Stimulated activated CD4-positive, alpha-beta T cell treated with anti-CD3 and anti-CD28 coated beads, TNF-alpha, amount 100 ng/mL, for 24 hours (primary cell): Measurements from ENCODE around the gene KLC4.

Source experiments
- DNase-seq, 3 experiments: peaks; one replicate each; pipeline ENCODE4 v3.0.0-alpha.2; 2020; ENCODE audit warnings: low read depth in 3 of 3

KLC4 gene

DNA sequence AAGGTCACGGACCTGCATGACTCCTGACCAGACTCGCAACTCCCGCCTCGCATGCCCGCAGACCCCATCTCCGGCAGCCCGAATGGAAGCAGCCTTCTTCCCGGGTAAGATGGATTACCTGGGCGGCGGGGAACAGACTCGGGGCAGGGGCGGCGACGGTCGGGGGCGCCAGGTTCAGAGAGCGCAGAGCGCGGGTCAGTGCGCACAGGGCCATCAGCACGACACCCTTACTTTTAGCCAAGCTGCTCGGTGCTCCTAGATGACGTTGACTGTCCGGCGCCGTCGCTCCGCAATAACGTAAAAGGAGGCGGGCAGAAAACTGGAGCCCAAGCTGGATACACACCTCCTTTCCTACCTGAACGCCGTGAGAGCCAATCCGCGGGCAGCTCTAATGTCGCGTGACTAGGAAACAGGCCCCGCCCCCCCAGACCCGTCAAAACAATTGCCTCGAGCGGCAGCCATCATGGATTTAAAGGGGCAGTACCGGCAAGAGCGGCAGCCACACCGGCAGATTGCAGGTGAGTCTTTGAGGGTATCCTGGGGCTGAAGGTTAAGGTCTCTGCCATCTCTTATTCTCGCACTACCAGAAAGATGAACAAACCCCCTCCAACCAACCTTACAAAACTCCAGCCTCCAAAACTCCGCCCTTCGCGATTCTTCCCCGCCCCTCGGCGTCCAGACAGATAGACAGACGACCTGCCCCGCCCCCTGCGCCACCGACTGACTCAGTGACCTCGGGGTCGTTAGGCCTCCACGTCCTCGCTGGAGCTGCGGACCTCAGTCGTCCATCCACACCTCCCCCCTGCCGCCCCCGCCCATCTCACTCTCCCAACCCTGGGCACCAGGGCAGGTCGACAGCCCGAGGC is at the start of gene KLC4, which contains the start of gene MRPL2:
Gene KLC4, plus strand, starts transcription at position 464 of the 866 bp plus-strand sequence. CDS start 1,705 bp downstream, outside the sequence.
Gene MRPL2, minus strand, starts transcription at position 267 of the 866 bp plus-strand sequence. Its CDS starts 53 bp downstream, at position 214.
- DNase-seq: peak; percentile 94 to 98 (median 97)

DNA sequence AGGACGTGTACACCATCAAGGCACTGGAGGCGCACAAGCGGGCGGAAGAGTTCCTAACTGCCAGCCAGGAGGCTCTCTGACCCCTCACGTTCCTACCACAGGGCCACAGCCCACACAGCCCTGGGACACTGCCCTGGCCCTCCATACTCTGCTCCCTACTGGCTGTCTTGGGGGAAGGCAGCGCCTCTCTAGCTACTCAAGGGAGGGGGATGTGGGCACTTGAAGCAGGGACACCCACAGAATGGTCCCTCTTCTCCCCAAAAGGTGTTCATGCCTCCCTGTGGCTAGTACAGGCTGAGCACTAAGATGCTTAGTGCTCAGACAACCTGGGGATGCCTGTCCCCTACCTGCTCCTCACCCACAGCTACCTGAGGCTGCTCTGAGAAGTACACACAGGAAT is 48.2 kb upstream of the KLC4 start:
- no peak for DNase-seq

DNA sequence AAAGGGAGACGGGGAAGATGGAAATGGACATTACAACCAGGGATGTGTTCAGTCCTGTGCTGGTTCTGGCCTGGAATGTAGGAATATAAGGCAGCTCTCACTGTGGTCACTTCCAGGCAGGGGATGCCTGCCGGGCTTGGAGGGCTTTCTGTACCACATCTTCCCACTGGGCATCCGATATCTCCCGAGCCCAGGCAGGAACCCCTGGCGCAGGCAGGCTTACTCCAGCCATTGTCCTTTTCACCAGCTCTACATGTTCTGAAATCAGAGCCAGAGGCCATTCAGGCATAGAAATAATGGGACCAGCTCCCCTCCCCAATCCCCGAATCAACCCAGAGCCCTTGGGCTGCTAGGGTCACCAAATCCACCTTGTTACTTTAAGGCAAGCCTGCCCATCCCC is 47.1 kb upstream of the KLC4 start:
- no peak for DNase-seq

DNA sequence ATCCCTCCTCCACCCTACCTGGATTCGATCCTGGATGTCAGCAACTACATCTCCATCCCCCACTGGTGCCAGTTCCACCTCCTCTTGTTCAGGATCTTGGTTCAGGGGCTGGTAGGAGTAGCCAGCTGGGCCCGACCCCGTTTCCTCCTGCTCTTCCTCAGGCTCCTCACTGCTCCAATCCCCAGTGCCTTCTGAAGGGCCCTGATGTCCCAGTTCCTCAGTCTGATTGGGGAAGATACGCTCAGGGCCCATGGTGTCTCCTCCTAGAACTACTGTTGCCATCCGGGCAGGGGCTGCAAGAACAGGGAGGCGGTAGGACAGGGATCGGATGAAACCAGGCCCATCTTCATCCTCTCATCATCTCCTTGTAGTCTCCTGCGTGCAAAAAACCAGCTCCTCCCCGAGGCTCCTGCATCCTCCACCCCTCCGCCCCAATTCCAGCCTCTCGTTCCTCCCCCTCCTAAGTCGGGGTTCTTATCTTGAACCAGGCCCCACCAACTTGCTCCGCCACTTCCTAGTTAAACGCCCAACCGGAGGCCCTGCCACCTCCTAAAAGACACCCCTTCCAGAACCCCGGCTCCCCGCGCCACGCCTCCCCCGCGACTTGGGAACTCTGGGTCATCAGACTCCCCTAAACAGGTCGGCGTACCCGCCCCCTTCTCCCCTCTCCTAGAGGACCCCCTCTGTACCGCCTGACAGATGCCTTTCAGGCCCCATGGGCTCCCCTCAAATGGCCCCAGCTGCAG is 46.2 kb upstream of the KLC4 start:
- DNase-seq: no peak

DNA sequence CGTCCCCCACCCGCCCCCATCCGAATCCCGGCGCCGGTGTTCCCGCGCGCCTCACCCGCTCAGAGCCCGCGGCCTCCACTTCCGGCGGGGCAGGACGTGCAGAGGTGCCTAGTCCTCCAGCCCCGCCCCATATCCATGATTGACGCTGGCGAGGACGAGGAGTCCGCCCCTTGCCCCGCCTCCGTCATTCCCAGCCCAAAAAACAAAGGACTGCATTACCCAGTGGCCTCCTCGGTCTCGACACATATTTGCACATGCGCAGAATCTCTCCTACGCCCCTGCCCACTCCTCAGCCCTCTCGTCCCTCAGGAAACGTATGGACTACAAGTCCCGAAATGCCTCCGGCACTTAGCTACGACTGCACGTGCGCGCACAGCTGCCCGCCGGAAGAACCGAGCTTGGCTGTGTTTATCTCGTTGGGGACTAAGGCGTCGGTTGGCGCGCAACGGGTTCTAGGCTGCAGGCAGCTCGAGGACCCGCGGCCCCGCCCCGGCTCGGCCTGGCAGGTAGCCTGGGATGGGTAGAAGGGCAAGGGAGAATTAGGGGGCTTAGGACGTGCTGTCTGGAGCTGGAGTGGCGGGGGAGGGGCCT is 45.5 kb upstream of the KLC4 start, which contains the start of the genes KLHDC3 and MEA1:
Gene KLHDC3, plus strand, starts transcription at position 407 of the 591 bp plus-strand sequence. CDS start 2,944 bp downstream, outside the sequence.
Gene MEA1, minus strand, starts transcription at position 104 of the 591 bp plus-strand sequence. CDS start 133 bp downstream, outside the sequence.
- peak; percentile 98 to 99 (median 98) for DNase-seq

DNA sequence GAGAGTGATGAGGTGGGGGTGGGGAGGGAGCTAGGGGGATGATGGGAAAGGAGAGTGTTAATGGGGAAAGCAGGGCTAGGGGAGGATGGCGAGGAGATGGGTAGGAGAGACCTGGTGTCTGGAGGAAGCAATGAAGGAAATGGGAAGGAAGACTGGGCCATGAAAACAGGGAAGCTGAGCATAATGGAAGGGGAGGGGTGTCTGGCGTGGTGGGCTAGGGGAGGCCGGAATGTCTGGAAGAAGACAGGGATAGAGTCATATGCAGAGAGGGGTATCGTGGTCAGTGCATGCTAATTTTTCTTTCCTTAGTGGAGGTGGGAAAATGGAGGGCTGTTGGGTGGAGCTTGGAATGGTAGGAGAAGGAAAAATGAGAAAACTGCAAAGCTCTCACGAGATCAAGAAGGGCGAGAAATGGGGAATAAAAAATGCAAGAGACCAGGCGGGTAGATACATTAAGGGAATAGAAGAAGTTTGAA is 45.0 kb upstream of the KLC4 start:
- no peak for DNase-seq

DNA sequence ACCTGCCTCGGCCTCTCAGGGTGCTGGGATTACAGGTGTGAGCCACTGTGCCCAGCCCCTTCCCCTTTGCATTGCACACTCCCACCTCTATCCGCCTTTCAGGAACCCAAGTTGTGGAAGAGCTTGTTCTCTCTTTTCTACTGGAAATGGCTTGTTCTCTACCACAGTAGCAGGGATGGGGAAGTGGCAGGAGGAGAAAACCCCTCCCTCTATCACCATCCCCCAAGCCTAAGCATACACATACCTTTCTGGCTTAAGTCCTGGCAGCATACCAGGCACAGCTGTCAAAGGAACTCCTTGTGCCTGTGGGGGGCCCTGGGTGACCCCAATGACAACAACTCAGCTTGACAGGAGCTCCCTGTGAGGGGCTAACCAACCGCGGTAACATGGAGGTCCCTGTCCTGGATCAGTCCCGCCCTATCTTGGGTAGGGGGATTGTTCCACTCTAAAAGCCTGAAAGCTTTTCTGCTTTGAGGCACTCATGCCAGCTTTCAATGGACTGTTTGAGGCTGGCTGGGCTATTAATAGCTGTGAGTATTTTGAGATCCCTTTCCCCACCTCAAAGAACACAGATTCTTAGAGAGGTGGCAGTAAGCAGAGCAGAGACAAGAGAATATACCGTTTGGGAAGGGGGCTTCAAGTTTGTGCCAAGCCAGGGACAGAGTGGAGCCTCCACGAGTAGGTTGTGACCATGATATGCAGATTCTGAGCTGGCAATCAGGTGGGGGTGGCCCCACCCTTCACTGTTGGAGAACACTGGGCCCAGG is 43.1 kb upstream of the KLC4 start:
- DNase-seq: no peak

DNA sequence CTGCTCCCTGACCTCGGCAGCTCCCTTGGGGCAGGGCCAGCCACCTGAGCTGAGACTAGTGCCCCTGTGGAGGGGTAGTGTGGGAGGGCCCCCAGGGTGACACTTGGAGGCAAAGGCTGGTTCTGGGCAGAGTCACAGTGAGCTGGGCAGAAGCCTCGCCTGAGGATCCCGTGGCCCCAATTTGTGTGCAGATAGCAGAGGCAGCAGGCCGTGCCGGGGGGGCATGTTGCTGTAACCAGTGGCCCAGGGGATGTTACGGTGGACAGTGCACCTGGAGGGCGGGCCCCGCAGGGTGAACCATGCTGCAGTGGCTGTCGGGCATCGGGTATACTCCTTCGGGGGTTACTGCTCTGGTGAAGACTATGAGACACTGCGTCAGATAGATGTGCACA is 42.5 kb upstream of the KLC4 start:
- DNase-seq: no peak

DNA sequence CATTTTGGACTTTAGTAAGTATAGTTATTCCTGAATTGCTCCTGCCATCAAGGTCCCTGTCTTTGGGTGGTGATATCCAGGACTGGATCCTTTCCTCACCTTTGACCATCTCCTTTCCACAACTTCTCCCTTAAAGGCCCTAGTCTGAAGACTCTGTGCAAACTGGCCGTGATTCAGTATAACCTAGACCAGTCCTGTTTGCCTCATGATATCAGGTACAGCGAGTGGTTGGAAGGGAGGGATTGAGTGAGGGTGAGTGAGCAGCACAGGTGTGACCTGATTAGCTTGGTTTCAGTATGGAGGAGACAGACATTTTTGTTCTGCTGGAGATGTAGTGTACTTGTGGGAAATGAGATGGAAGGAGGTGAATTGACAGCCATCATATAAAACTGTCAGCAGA is 40.3 kb upstream of the KLC4 start:
- no peak for DNase-seq

DNA sequence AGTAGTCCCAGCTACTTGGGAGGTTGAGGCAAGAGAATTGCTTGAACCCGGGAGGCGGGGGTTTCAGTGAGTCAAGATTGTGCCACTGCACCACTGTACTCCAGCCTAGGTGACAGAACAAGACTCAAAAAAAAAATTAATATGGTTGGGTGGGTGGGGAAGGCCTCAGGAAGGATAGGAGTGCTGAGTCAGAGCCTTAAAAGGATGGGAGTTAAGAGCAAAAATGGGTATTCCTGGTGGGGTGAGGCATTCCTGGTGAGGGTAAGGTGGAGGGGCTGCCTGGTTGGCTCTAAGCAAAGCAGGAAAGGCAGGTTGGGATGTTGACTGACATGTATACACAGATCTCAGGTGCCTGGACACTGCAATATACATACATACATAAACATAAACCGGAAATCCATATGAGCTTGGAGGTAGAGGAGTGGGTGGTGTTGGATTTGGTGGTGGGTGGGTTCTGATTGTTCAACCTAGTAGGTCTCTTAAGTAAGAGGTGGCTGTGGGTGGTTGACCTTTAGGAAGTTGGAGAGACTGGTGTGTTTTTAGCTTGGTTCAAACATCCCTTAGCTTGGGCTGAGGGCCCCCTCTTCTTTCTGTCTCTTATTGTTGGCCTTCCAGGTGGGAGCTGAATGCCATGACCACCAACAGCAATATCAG is 39.3 kb upstream of the KLC4 start:
- no peak for DNase-seq

DNA sequence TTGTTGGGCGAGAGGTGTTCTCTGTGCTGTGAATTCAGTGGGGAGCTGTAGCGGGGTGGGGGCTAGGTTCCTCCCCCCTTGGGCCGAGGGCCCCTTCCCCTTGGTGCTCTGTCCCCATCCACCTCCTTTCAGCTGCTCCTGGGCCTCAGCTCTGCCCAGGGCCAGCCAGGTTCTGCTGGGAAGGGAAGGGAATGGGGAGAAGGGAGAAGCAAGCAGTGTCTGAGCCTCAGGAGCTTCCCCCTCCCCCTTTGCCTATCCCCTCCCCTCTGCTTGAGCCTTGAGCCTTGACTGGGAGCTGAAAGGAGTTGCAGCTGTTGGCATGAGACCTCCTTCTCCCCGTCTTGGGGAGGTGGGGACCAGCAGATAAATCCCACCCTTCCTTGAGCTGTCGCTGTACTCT is 38.6 kb upstream of the KLC4 start:
- DNase-seq: no peak

DNA sequence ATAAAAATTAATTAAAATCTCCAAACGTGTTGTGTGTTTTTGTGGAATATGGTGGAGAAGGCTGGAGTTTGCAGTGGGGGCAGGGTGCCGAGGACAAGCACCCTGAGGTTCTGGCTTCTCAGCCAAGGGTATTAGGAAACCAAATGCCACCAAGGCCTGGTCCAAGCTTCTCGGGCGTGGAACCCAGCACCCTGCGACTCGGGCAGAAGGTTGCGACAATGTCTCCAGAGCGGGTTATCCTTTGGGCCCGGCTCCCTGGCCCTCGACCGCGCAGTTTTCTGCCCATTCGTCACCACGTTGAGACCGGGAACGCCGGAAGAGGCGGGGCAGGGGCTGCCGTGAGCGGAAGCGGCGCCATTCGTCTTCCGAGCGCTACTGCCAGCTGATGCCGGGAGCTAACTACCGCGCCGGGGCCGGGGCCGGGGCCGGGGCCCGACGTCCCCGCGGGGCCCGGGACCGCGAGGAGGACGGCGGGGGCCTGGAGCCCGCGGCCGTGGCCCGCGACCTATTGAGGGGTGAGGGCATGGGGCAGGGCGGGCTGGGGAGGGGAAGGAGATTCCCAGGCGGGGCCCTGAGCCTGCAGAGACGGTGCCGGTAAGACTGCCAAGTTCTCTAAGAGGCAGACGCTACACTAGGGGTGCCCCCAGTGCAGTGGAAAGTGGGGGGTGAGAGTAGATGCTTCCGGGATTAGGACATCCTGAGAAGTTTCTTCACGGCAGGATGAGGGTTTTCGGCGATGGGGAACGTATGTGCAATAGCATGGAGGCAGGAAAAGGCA is 38.0 kb upstream of the KLC4 start, which contains the start of gene RRP36:
Gene RRP36, plus strand, starts transcription at position 354 of the 778 bp plus-strand sequence. Its CDS starts 32 bp downstream, at position 386.
- DNase-seq: peak; percentile 65 to 77 (median 65)

DNA sequence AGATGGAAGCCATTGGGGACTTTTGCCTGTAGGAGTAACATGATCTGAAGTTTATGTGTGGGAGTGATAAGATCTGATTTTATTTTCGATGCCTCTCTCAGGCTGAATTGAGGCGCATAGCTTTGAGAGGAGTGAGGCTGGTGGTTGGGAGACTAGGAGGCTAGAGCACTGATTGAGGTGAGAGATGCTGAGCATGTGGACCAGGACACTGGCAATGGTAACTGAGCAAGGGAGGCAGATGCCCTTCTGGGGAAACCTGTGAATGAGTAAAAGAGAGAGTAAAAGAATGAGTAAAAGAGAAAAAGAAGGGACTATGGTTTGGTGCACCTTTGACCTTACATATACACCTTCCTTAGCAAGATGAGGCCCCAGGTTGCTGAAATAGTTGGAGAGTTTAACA is 35.0 kb upstream of the KLC4 start:
- no peak for DNase-seq

DNA sequence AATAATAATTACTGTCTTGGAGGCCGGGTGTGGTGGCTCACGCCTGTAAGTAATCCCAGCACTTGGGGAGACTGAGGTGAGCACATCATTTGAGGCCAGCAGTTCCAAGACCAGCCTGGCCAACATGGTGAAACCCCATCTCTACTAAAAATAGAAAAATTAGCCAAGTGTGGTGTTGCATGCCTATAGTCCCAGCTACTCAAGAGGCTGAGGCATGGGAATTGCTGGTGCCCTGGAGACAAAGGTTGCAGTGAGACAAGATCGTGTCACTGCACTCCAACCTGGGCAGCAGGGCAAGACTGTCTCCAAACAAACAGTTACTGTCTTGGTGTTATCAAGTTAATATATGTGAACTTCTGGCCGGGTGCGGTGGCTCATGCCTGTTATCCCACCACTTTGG is 33.1 kb upstream of the KLC4 start:
- no peak for DNase-seq

DNA sequence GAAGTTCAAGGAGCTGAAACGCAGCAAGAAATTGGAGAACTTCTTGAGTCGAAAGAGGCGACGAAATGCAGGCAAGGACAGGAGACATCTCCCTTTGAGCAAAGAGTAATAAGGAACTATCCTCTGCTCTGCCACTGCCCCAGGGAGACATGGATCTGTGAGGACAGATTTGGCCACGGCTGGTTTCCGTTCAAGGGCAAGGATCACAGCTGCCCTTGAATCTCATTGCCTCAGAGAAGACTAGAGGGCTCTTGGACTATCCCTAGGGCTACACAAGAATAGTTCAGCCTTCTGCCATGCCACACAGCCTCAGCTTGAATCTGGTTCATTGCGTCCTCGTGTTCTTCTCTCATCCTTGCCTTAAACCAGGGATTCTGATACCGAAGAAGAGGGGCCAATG is 30.3 kb upstream of the KLC4 start:
- no peak for DNase-seq

DNA sequence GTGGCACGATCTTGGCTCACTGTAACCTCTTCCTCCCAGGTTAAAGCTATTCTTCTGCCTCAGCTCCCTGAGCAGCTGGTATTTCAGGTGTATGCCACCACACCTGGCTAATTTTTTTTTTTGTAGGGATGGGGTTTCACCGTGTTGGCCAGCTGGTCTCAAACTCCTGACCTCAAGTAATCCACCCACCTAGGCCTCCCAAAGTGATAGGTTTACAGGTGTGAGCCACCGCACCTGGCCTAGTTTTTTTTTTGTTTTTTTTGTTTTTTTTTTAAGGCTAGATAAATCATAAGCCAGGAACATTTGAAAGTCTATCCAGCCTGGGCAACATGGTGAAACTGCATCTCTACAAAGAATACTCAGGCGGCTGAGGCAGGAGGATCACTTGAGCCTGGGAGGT is 27.1 kb upstream of the KLC4 start:
- DNase-seq: no peak

DNA sequence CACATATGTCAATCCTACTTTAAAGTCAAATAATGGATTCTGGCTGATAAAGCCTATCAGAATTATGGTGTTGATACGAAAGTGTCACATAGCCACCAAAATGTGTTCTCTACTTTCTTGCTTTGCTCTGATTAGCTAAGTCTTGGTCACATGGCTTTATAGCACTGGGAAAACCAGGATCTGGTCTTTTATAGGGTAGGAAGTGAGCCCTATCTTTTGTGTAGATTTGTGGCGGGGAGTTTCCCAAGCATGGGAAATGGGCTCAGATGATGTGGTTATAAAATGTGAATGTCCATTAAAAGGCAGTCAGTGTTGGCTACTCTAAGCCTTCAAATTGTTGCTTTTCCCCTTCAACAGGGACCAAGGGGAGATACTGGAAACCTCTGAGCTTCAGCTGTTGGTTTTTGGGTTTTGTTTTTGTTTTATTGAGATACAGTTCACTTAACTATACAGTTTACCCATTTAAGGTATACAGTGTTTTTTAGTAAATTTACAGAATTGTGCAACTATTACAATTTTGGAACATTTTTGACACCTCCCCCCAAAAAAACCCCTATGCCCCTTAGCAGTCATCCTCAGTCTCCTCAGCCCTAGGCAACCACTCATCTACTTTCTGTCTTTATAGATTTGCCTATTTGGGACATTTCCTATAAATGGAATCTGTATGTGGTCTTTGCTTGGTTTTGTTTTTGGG is 25.8 kb upstream of the KLC4 start:
- no peak for DNase-seq

DNA sequence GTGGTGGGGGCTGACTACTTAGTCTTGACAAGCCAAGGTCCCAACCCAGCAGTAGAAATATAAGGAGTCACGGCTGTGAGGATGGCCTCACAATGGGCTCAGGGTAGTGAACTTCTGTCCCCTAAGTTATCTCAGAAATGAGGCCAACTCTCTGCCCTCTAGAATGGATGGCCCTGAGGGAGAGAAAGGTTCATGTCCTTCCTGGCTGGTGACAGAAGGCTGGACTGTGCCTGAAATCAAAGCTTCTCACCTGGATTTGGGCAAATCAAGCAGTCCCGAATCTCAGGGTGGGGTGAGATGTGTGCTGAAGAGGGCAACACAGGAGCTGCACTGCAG is 25.3 kb upstream of the KLC4 start:
- DNase-seq: no peak

DNA sequence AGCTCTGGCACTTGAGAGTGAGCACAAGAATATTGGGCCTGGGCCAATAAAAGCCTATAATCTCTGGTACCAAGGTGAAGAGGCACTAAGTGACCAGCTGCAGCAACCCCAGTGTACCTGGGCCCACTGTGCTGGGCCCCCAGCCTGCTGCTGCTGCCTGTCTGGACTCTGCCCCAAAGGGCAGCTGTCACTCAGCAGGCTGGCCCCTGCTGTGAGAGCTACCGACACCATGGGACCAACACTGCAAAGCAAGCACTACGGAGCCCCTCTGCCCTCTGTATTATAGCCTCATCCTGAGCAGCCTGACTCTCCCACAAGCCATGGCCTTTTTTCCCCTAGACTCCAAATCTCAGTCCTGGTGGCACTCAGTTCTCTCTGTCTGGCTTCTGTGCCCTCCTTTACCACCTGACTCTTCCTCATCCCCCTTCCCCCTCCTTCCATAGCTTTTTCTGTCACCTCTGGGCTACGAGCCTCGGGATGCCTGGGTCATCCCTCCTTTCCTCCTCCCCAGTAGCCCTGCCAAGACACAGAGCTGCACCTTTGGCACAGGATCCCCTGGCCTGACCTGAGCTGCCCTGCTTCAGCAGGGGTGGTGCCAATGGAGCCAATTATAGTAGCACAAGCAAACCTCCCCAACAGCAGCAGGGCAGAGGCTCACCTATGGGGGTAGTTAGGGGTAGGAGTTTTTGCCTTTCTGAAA is 23.8 kb upstream of the KLC4 start:
- DNase-seq: no peak
